Mesothelial cell of epicardium (in vitro differentiated cells): ENCODE data around the gene DCAF5. TPM values are rescaled to one million over a fixed set of nuclear protein-coding genes. Genes with fewer than 3 reads are reported as not detected.

Source experiments
- DNase-seq, 2 experiments: peaks; one replicate each; pipeline ENCODE4 v3.0.0; 2021; ENCODE audit warnings: low spot score in 2 of 2; ENCODE audit not compliant: unreplicated experiment in 2 of 2
- H3K27ac Mint-ChIP-seq: 2 replicates; pipeline ENCODE4 v1.8.0; 2021; ENCODE audit warnings: mixed read lengths
- H3K27me3 Mint-ChIP-seq: 2 replicates; pipeline ENCODE4 v1.8.0; 2021; ENCODE audit warnings: low read depth, mixed read lengths
- H3K36me3 Mint-ChIP-seq: 2 replicates; pipeline ENCODE4 v1.8.0; 2021; ENCODE audit warnings: mixed read lengths
- H3K4me1 Mint-ChIP-seq: 2 replicates; pipeline ENCODE4 v1.8.0; 2021; ENCODE audit warnings: mixed read lengths
- H3K4me3 Mint-ChIP-seq: 2 replicates; pipeline ENCODE4 v1.8.0; 2021; ENCODE audit warnings: mild to moderate bottlenecking, moderate library complexity, mixed read lengths
- H3K9me3 Mint-ChIP-seq: 2 replicates; pipeline ENCODE4 v1.8.0; 2021; ENCODE audit warnings: mixed read lengths
- total RNA-seq: library from RNA; stranded (reverse); gene quantifications from 3 replicates; pipeline ENCODE4 v1.2.1, GENCODE V29; 2021
- TF ChIP-seq, protein P1 (sequence below): fragments of 200-600 bp; sonication (generic); IDR thresholded peaks from one replicate; pipeline ENCODE4 v1.5.0; 2021; ENCODE audit warnings: antibody characterized with exemption; ENCODE audit not compliant: unreplicated experiment

Gene DCAF5
- total RNA-seq, 1 donor from 2014 or later, result 64.4 TPM

DNA sequence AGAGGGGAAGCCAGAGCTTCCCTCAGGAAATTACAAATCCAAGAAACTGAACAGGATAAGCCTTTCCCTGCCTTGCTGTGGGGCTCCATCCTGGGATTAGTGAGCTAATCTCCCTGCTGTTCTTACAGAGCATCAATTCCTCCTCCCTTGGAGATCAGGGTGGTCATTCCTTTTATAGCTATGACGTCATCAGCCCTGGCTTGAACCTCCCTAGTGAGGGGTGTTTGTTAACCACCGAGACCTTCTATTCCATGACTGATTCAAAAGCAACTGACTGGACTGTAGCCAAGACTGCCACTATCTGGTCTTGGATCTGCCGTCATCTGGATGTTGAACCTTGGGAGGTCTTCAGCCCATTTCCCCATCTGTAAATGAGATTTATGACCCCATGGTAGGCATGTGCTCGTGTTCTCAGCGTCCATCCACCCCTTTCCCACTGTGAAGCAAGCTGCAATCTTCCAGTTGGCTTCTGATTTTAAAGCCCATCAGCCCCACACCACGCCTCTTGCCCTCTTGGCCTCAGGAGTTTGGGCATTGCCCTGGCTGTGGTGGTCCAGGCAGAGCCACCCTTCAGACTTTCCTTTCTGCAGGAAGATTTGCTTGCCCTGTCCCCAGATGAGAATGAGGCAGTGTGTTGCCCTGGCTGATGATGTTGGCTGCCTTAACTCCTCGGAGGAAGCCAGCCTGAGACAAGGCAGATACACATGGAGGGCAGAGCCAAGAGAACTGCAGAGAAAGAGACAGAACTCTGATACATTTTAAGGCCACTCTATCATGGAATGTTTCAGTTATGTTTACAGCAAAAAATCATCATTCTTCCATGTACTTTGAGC lies 114.2 kb downstream of the DCAF5 start:
- Mint-ChIP-seq H3K4me3 (no peak overlapping the region), H3K4me1 (peaks cover 39% of the 10 kb centered on the region), H3K27ac (peak overlapping the region; percentile 60), H3K36me3 (no peaks in the 10 kb centered on the region), H3K27me3 (no peaks in the 10 kb centered on the region), H3K9me3 (no peaks in the 10 kb centered on the region)
- DNase-seq, result no peak
- TF ChIP-seq, protein P1, sequence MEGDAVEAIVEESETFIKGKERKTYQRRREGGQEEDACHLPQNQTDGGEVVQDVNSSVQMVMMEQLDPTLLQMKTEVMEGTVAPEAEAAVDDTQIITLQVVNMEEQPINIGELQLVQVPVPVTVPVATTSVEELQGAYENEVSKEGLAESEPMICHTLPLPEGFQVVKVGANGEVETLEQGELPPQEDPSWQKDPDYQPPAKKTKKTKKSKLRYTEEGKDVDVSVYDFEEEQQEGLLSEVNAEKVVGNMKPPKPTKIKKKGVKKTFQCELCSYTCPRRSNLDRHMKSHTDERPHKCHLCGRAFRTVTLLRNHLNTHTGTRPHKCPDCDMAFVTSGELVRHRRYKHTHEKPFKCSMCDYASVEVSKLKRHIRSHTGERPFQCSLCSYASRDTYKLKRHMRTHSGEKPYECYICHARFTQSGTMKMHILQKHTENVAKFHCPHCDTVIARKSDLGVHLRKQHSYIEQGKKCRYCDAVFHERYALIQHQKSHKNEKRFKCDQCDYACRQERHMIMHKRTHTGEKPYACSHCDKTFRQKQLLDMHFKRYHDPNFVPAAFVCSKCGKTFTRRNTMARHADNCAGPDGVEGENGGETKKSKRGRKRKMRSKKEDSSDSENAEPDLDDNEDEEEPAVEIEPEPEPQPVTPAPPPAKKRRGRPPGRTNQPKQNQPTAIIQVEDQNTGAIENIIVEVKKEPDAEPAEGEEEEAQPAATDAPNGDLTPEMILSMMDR, result no peak

DNA sequence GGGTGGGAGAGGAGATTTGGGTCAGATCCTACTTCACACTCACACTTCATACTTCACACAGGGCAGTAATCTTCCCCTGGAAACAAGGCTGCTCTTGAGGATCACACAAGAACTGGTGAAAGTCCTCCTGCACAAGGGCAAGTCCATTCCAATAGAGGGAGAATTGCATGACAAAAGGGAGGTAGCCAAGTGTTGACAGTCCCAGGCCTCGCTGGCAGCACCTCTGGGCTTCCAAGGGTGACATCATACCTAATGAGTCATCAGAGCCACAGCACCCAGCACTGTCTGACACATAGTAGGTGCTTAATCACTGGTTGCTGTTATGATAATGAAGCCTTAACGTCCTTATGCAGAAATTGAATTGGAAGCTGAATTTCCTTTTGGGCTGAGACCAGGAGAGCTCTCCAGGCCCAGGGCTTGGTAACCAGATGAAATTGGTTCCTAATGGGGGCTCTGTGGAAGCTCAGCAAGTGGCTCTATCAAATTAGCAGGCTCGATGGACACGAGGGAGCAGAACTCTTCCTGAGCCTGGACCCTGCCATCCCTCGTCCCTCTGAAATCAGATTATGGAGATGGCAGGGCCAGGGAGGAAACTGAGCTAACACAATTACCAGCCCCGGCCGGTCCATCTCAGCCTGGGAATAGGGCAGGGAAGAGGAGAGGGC lies 115.0 kb downstream of the DCAF5 start:
- Mint-ChIP-seq H3K9me3 (no peaks in the 10 kb centered on the region), H3K27ac (no peak overlapping the region), H3K4me1 (peaks cover 33% of the 10 kb centered on the region), H3K4me3 (no peak overlapping the region), H3K36me3 (no peaks in the 10 kb centered on the region), H3K27me3 (no peaks in the 10 kb centered on the region)
- TF ChIP-seq, protein P1, result no peak
- DNase-seq, result no peak

DNA sequence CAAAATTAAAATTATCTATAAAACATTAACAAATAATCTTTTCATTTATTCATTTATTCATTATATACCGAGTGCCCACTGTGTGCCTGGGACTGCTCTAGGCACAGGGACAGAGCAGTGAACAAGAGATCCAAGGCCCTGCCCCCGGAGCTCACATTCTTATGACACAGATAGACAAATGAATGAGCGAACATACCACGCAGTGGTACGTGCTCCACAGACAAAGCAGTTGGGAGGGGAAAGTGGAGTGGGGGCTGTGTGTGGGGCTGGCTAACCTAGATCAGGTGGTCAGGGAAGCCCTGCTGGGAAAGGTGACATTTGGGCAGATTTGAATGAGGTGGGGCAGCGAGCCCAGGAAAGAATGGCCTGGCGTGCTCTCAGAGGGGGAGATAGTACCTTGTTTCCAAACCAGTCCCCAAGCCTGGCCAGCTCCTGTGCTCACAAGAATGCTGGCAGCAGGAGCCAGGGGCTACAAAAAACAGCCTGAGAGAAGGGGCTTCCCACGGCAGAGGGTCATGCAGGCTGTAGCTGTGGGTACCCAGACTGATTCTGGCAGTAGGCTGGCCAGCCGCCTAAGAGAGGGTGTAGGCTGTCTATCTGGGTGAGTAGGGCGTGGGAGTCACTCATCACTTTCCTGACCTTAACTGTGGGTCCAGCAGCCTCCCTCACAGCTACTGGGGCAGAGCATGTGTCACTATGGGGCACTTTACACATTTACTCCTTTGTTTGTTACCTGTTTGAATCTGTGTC lies 116.0 kb downstream of the DCAF5 start:
- TF ChIP-seq, protein P1, result no peak
- Mint-ChIP-seq H3K4me1 (peaks cover 26% of the 10 kb centered on the region), H3K9me3 (peaks cover 2% of the 10 kb centered on the region), H3K27me3 (no peaks in the 10 kb centered on the region), H3K36me3 (no peaks in the 10 kb centered on the region), H3K4me3 (no peak overlapping the region), H3K27ac (no peak overlapping the region)
- DNase-seq, result no peak

DNA sequence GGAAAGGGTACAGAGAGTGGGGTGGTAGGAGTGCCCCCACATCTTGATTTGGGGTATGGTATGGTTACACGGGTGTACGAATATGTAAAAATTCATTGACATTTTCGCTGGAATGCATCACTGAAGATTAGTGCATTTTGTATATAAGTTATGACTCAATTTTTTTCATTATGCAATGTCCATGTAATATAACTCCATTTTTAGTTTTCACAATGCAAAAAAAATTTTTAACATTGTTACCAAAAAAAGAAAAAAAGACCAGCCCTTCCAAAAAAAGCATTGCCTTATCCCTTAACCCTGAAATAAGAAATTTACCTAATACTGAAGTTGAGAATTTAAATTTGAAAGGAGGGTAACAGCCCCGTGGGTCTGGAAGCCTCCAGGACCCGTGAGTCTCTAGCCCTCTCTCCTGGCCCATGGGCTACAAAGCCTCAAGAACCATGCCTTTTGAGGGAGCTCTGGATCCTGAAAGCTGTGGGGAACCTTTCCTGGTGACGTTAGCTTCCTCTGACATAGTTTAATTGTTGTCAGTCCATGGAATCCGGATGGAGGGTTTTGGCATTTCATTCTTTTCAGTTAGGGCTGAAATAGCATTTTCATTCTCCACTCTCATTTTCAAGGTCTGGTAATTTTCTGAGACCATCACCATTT lies 118.2 kb downstream of the DCAF5 start:
- H3K9me3 Mint-ChIP-seq, result peaks cover 4% of the 10 kb centered on the region
- TF ChIP-seq, protein P1, result no peak
- no peaks in the 10 kb centered on the region for H3K27me3 Mint-ChIP-seq
- H3K36me3 Mint-ChIP-seq, result no peaks in the 10 kb centered on the region
- H3K4me3 Mint-ChIP-seq, result no peak overlapping the region
- DNase-seq, result no peak
- H3K4me1 Mint-ChIP-seq, result peaks cover 26% of the 10 kb centered on the region
- H3K27ac Mint-ChIP-seq, result no peak overlapping the region

DNA sequence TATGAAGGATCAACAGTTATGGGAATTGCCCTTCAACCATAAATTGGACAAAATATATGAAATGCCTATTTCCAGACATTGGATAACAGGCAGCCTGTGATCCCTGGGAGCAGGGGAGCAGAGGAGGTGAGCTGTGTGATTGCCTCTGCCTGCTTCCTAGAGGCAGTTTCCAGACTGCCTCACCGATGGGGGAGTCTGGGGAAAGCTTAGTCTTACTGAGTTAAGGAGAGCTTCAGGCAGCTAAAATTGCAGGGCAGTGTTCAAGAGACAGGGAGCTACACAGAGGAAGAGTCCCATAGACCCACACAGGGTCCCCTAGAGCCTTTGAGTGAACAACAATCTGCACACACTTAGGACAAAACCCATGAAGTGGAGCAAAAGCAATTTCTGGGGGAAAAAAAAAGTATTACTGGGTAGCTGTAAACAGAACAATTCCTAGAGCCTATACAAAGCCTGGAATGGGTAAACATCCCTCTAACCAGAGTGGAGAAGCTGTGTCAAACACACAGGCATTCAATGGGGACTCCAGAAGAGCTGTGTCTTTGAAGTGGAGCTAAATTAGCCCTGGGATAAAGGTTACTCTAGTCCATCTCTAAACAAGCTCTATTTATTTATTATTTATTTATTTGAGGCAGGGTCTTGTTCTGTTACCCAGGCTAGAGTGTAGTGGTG lies 125.5 kb downstream of the DCAF5 start:
- H3K27ac Mint-ChIP-seq, result no peak overlapping the region
- no peak for DNase-seq
- H3K36me3 Mint-ChIP-seq, result no peaks in the 10 kb centered on the region
- no peaks in the 10 kb centered on the region for H3K4me1 Mint-ChIP-seq
- peaks cover 4% of the 10 kb centered on the region for H3K9me3 Mint-ChIP-seq
- no peaks in the 10 kb centered on the region for H3K27me3 Mint-ChIP-seq
- H3K4me3 Mint-ChIP-seq, result no peak overlapping the region
- TF ChIP-seq, protein P1, result no peak
